ENCODE results near the gene KRTAP5-4. TPM values are rescaled to one million over a fixed set of nuclear protein-coding genes. Genes with fewer than 3 reads are reported as not detected.
"Not testable (repeated sequence)": the region's sequence is repeated elsewhere in the genome, so short reads cannot be mapped to it uniquely, and the experiment has no call there.

KRTAP5-4 gene
- total RNA-seq, 2 donors from 2014 or later, result not detected

- Histone ChIP-seq H3K4me3 (no peak overlapping the region), H3K27ac (no peak overlapping the region), H3K36me3 (no peaks in the 10 kb centered on the region), H3K27me3 (no peaks in the 10 kb centered on the region), H3K4me1 (no peaks in the 10 kb centered on the region), H3K9me3 (no peaks in the 10 kb centered on the region)
- no peak for DNase-seq (ENCODE audit: low spot score)
- TF ChIP-seq CTCF (IDR thresholded peaks at IDR 0.05), result no peak
Measured at GRCh38 chr11:1625541-1625940, 3.6 kb upstream of the KRTAP5-4 start.

- H3K4me1 ChIP-seq, result no peaks in the 10 kb centered on the region
- H3K27me3 ChIP-seq, result no peaks in the 10 kb centered on the region
- TF ChIP-seq CTCF (IDR thresholded peaks at IDR 0.05), result no peak
Measured at GRCh38 chr11:1624621-1625020, 2.7 kb upstream of the KRTAP5-4 start.

GRCh38 chr11:1623716-1624115 is 1.8 kb upstream of the KRTAP5-4 start:
- DNase-seq (ENCODE audit: low spot score), result no peak
- H3K4me1 ChIP-seq, result no peaks in the 10 kb centered on the region
- no peak overlapping the region for H3K4me3 ChIP-seq
- H3K9me3 ChIP-seq, result no peaks in the 10 kb centered on the region
- TF ChIP-seq CTCF (IDR thresholded peaks at IDR 0.05), result no peak
- H3K27me3 ChIP-seq, result no peaks in the 10 kb centered on the region
- no peak overlapping the region for H3K27ac ChIP-seq
- H3K36me3 ChIP-seq, result no peaks in the 10 kb centered on the region

More at GRCh38 chr11:1624621-1625020, 2.7 kb upstream of the KRTAP5-4 start:
- DNase-seq (ENCODE audit: low spot score), result no peak
- no peaks in the 10 kb centered on the region for H3K9me3 ChIP-seq
- no peak overlapping the region for H3K4me3 ChIP-seq
- H3K36me3 ChIP-seq, result no peaks in the 10 kb centered on the region
- H3K27ac ChIP-seq, result no peak overlapping the region

GRCh38 chr11:1619449-1619848 is 2.5 kb downstream of the KRTAP5-4 start:
- Histone ChIP-seq H3K27me3 (no peaks in the 10 kb centered on the region), H3K4me3 (no peak overlapping the region)

GRCh38 chr11:1618231-1618630 is 3.7 kb downstream of the KRTAP5-4 start:
- no peaks in the 10 kb centered on the region for H3K9me3 ChIP-seq
- H3K4me1 ChIP-seq, result no peaks in the 10 kb centered on the region
- TF ChIP-seq CTCF (IDR thresholded peaks at IDR 0.05), result no peak
- H3K36me3 ChIP-seq, result no peaks in the 10 kb centered on the region
- no peaks in the 10 kb centered on the region for H3K27me3 ChIP-seq
- no peak overlapping the region for H3K27ac ChIP-seq
- H3K4me3 ChIP-seq, result no peak overlapping the region
- DNase-seq (ENCODE audit: low spot score), result no peak

More at GRCh38 chr11:1619449-1619848, 2.5 kb downstream of the KRTAP5-4 start:
- H3K9me3 ChIP-seq, result no peaks in the 10 kb centered on the region
- no peak for TF ChIP-seq CTCF (IDR thresholded peaks at IDR 0.05)
- H3K4me1 ChIP-seq, result no peaks in the 10 kb centered on the region
- no peaks in the 10 kb centered on the region for H3K36me3 ChIP-seq
- no peak overlapping the region for H3K27ac ChIP-seq
- DNase-seq (ENCODE audit: low spot score), result no peak

GRCh38 chr11:1608363-1608762 is 13.6 kb downstream of the KRTAP5-4 start, which contains the start of gene KRTAP5-3:
Gene KRTAP5-3 (minus strand): TSS chr11:1608463. CDS start chr11:1608385, 78 bp downstream.
- Histone ChIP-seq H3K4me3 (no peak within 1 kb of the TSS), H3K36me3 (no peaks in the 10 kb centered on the region), H3K9me3 (no peaks in the 10 kb centered on the region), H3K4me1 (peaks cover 0 to 7% of the 10 kb centered on the region in 2 donors), H3K27me3 (no peaks in the 10 kb centered on the region), H3K27ac (no peak within 1 kb of the TSS)
- no peak for TF ChIP-seq CTCF (IDR thresholded peaks at IDR 0.05)
- no peak for DNase-seq (ENCODE audit: low spot score)

- H3K27me3 ChIP-seq; H3K27ac ChIP-seq; H3K9me3 ChIP-seq; H3K36me3 ChIP-seq; DNase-seq (ENCODE audit: low spot score); H3K4me3 ChIP-seq; H3K4me1 ChIP-seq: not testable (repeated sequence)
Measured at GRCh38 chr11:1607901-1608300, 14.0 kb downstream of the KRTAP5-4 start.

GRCh38 chr11:1607156-1607845 is 14.6 kb downstream of the KRTAP5-4 start:
- H3K4me3 ChIP-seq; H3K27me3 ChIP-seq; H3K4me1 ChIP-seq; H3K36me3 ChIP-seq; H3K27ac ChIP-seq; H3K9me3 ChIP-seq; DNase-seq (ENCODE audit: low spot score): not testable (repeated sequence)

GRCh38 chr11:1605923-1606322 is 16.0 kb downstream of the KRTAP5-4 start:
- H3K36me3 ChIP-seq; H3K4me1 ChIP-seq; DNase-seq (ENCODE audit: low spot score); H3K4me3 ChIP-seq; H3K27ac ChIP-seq; H3K27me3 ChIP-seq; H3K9me3 ChIP-seq: not testable (repeated sequence)

Data from right atrium auricular region (tissue), 2 donors.